ENCODE data around the gene KLHL41. TPM values are rescaled to one million over a fixed set of nuclear protein-coding genes. Genes with fewer than 3 reads are reported as not detected.
"Not testable (repeated sequence)": the region's sequence is repeated elsewhere in the genome, so short reads cannot be mapped to it uniquely, and the experiment has no call there.

Gene KLHL41
- total RNA-seq, 1 experiment from 2014 or later, result 0.15 TPM

DNA sequence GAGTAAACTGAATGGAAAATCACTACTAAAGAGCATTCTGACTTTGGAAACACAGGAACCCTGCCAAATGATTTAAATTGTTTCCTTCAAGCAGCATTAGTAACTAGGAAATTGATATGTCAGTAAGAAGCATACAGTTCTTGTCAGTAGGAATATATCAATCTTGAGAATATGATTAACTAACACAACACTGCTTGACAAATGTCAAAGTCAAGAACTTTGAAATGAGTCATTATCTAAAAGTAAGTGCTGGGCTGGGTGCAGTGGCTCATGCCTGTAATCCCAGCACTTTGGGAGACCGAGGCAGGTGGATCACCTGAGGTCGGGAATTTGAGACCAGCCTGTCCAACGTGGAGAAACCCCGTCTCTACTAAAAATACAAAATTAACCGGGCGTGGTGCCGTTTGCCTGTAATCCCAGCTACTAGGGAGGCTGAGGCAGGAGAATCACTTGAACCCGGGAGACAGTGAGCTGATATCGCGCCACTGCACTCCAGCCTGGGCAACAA is 7.0 kb downstream of the KLHL41 start:
- H4K20me1 ChIP-seq (ENCODE audit: insufficient read depth); H3K4me1 ChIP-seq (ENCODE audit: control insufficient read depth in 1 of 2, insufficient read depth in 2 of 2, low read length in 2 of 2); H3K27me3 ChIP-seq (ENCODE audit: insufficient read depth, low read length); H3K9ac ChIP-seq (ENCODE audit: low read length); H3K4me3 ChIP-seq (replicated peaks in 1 of 2; ENCODE audit: low read depth in 1 of 2, low read length in 2 of 2); CTCF ChIA-PET; RAD21 ChIA-PET (ENCODE audit: low non-redundant PET in 1 of 2, low total read pairs in 2 of 2, uncharacterized antibody in 2 of 2, unreplicated experiment in 2 of 2); POLR2A ChIA-PET; DNase-seq (ENCODE audit: low read depth, low spot score); H2AFZ ChIP-seq (ENCODE audit: low read depth, low read length, poor library complexity, severe bottlenecking); intact Hi-C loops (cut with micrococcal nuclease); H3K9me3 ChIP-seq (ENCODE audit: control insufficient read depth in 1 of 2, insufficient read depth in 1 of 2, low read depth in 1 of 2, low read length in 2 of 2); H3K36me3 ChIP-seq (ENCODE audit: control insufficient read depth in 1 of 2, insufficient read depth in 2 of 2, low read length in 2 of 2); BruUV-seq (replicated peaks); H3K27ac ChIP-seq (ENCODE audit: low read depth, low read length); H3K9me2 ChIP-seq (ENCODE audit: insufficient read depth); ATAC-seq; H3K4me2 ChIP-seq (ENCODE audit: low read length); H3K79me2 ChIP-seq (ENCODE audit: insufficient read depth, low read length): not testable (repeated sequence)

DNA sequence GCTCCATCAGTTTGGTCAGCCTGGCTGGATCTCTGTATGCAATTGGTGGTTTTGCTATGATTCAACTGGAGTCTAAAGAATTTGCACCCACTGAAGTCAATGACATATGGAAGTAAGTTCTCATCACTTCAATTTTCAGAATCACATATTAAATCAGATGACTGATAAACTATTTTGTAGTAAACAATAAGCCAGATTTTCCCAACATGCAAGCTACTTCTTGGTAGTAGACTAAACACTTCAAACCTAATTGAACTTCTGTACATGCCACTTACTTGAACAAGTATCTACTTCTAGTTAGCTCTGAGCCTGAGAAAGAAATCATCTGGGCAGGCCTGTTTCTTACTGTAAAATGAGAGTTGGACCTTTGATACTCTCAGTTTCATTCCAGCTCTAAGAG is 11.4 kb downstream of the KLHL41 start:
- H3K4me2 ChIP-seq (ENCODE audit: low read length), result no peak overlapping the region
- H4K20me1 ChIP-seq (ENCODE audit: insufficient read depth), result no peaks in the 10 kb centered on the region
- BruUV-seq (replicated peaks), result no TSS peak
- intact Hi-C loops (cut with micrococcal nuclease), result no loop called here
- no peaks in the 10 kb centered on the region for H3K36me3 ChIP-seq (ENCODE audit: control insufficient read depth in 1 of 2, insufficient read depth in 2 of 2, low read length in 2 of 2)
- TF ChIP-seq TCF7L2 (IDR thresholded peaks at IDR 0.05; ENCODE audit: borderline replicate concordance, extremely low read depth, insufficient read depth, insufficient read length) (no peak), POLR2A (IDR thresholded peaks at IDR 0.05; ENCODE audit: borderline replicate concordance, extremely low read depth, insufficient read depth, insufficient read length) (no peak), ZFX (IDR thresholded peaks at IDR 0.05) (no peak), JUND (IDR thresholded peaks at IDR 0.05) (no peak), SIN3A (IDR thresholded peaks at IDR 0.05; ENCODE audit: low read depth) (no peak)
- TF ChIP-seq, protein P1, sequence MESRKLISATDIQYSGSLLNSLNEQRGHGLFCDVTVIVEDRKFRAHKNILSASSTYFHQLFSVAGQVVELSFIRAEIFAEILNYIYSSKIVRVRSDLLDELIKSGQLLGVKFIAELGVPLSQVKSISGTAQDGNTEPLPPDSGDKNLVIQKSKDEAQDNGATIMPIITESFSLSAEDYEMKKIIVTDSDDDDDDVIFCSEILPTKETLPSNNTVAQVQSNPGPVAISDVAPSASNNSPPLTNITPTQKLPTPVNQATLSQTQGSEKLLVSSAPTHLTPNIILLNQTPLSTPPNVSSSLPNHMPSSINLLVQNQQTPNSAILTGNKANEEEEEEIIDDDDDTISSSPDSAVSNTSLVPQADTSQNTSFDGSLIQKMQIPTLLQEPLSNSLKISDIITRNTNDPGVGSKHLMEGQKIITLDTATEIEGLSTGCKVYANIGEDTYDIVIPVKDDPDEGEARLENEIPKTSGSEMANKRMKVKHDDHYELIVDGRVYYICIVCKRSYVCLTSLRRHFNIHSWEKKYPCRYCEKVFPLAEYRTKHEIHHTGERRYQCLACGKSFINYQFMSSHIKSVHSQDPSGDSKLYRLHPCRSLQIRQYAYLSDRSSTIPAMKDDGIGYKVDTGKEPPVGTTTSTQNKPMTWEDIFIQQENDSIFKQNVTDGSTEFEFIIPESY (IDR thresholded peaks at IDR 0.05; ENCODE audit: extremely low read depth, insufficient replicate concordance, low read length), result no peak
- TF ChIP-seq, protein P2, sequence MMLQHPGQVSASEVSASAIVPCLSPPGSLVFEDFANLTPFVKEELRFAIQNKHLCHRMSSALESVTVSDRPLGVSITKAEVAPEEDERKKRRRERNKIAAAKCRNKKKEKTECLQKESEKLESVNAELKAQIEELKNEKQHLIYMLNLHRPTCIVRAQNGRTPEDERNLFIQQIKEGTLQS (IDR thresholded peaks at IDR 0.05), result no peak
- no peaks in the 10 kb centered on the region for H3K4me1 ChIP-seq (ENCODE audit: control insufficient read depth in 1 of 2, insufficient read depth in 2 of 2, low read length in 2 of 2)
- no peaks in the 10 kb centered on the region for H3K79me2 ChIP-seq (ENCODE audit: insufficient read depth, low read length)
- no peaks in the 10 kb centered on the region for H3K9me3 ChIP-seq (ENCODE audit: control insufficient read depth in 1 of 2, insufficient read depth in 1 of 2, low read depth in 1 of 2, low read length in 2 of 2)
- no peak overlapping the region for H3K4me3 ChIP-seq (replicated peaks in 1 of 2; ENCODE audit: low read depth in 1 of 2, low read length in 2 of 2)
- no peak overlapping the region for H2AFZ ChIP-seq (ENCODE audit: low read depth, low read length, poor library complexity, severe bottlenecking)
- no peak for DNase-seq (ENCODE audit: low read depth, low spot score)
- CTCF ChIA-PET, result no interaction called here
- H3K9ac ChIP-seq (ENCODE audit: low read length), result no peak overlapping the region
- no peaks in the 10 kb centered on the region for H3K9me2 ChIP-seq (ENCODE audit: insufficient read depth)
- no peak overlapping the region for H3K27ac ChIP-seq (ENCODE audit: low read depth, low read length)
- POLR2A ChIA-PET, result no interaction called here
- RAD21 ChIA-PET (ENCODE audit: low non-redundant PET in 1 of 2, low total read pairs in 2 of 2, uncharacterized antibody in 2 of 2, unreplicated experiment in 2 of 2), result no interaction called here
- H3K27me3 ChIP-seq (ENCODE audit: insufficient read depth, low read length), result no peaks in the 10 kb centered on the region
- no peak for ATAC-seq

Data from HCT116 (cell line).